Hepatocyte (in vitro differentiated cells): ENCODE data around the gene SLC41A2.

ENCODE experiments used
- CTCF ChIP-seq: fragments of 200-600 bp; sonication (generic); IDR thresholded peaks from 2 replicates; pipeline ENCODE4 v1.5.1; 2016; ENCODE audit warnings: antibody characterized with exemption, mild to moderate bottlenecking; ENCODE audit not compliant: poor library complexity
- EZH2 ChIP-seq: fragments of 200-600 bp; sonication (generic); IDR thresholded peaks from 2 replicates; pipeline ENCODE4 v1.6.1; 2016; ENCODE audit warnings: antibody characterized with exemption, mild to moderate bottlenecking, borderline replicate concordance
- EZH2phosphoT487 ChIP-seq: fragments of 200-600 bp; sonication (generic); IDR thresholded peaks from one replicate; pipeline ENCODE4 v1.6.1; 2018; ENCODE audit warnings: antibody characterized with exemption, mild to moderate bottlenecking, low read depth, moderate library complexity; ENCODE audit not compliant: unreplicated experiment, severe bottlenecking

GRCh38 chr12:104964167-104964855 lies 6.2 kb upstream of the SLC41A2 start:
- TF ChIP-seq CTCF: no peak
- TF ChIP-seq EZH2phosphoT487: no peak
- no peak for TF ChIP-seq EZH2
